ENCODE results near the gene KRT71.

DNA sequence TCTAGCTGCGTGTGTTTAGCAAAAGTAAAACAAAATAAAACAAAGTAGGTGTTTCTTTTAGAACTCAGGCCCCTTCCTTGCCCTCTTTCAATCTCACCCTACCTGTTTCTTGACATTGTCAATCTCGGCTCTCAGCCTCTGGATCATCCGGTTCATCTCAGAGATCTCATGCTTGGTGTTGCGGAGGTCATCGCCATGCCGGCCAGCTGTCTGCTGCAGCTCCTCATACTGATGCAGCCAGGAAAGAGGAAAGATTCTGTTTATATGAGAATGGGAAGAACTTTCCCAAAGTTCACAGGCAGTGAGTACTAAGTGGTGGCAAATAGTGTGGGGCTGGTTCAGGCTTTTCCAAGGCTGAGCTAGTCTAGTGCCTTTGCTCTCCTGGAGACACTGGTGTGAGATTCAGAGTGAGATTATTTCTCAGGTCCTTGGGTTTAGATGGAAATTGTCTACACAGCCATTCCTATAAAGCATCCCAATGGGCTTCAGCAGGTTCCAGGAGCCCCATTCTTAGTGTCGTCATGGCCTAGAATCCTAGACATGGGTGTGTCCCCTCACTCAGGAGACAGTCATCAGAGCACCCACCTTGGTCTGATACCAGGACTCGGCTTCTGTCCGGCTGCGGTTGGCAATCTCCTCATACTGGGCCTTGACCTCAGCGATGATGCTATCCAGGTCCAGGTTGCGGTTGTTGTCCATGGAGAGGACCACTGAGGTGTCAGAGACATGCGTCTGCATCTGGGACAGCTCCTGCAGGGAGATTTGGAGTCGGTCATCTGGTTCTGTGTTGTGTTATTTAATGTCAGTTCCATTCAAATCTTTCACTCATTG, 35.7 kb downstream of the KRT71 start:
- no peak for TF ChIP-seq POLR2A (IDR thresholded peaks at IDR 0.05)
- TF ChIP-seq, protein P1, sequence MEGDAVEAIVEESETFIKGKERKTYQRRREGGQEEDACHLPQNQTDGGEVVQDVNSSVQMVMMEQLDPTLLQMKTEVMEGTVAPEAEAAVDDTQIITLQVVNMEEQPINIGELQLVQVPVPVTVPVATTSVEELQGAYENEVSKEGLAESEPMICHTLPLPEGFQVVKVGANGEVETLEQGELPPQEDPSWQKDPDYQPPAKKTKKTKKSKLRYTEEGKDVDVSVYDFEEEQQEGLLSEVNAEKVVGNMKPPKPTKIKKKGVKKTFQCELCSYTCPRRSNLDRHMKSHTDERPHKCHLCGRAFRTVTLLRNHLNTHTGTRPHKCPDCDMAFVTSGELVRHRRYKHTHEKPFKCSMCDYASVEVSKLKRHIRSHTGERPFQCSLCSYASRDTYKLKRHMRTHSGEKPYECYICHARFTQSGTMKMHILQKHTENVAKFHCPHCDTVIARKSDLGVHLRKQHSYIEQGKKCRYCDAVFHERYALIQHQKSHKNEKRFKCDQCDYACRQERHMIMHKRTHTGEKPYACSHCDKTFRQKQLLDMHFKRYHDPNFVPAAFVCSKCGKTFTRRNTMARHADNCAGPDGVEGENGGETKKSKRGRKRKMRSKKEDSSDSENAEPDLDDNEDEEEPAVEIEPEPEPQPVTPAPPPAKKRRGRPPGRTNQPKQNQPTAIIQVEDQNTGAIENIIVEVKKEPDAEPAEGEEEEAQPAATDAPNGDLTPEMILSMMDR (IDR thresholded peaks at IDR 0.05): no peak
